Prostate gland (tissue), 2 donors: ENCODE measurements around the gene CDH22. TPM values are rescaled to one million over a fixed set of nuclear protein-coding genes. Genes with fewer than 3 reads are reported as not detected.

ENCODE experiments used
- DNase-seq: peaks from one replicate; pipeline ENCODE4 v3.0.0-alpha.2; 2019; ENCODE audit warnings: low spot score
- H3K27ac ChIP-seq, 2 donors: fragments of 200-600 bp; sonication (generic); 2 replicates each; pipeline ENCODE4 v1.5.1; 2017 to 2019
- H3K27me3 ChIP-seq: fragments of 200-600 bp; sonication (generic); replicated peaks from 2 replicates; pipeline ENCODE4 v1.5.1; 2019; ENCODE audit not compliant: insufficient read depth
- H3K36me3 ChIP-seq, 2 donors: fragments of 200-600 bp; sonication (generic); 1 replicate in 1 of 2; 2 replicates in 1 of 2; pipeline versions ENCODE4 v1.5.1 to v1.8.1; 2017 to 2019
- H3K4me1 ChIP-seq: fragments of 200-600 bp; sonication (generic); replicated peaks from 2 replicates; pipeline ENCODE4 v1.5.1; 2019
- H3K4me3 ChIP-seq, 2 donors: fragments of 200-600 bp; sonication (generic); 2 replicates each; pipeline ENCODE4 v1.5.1; 2017 to 2019
- H3K9me3 ChIP-seq: fragments of 200-600 bp; sonication (generic); 2 replicates; pipeline ENCODE4 v1.5.1; 2017
- POLR2A ChIP-seq: fragments of 450-650 bp; IDR thresholded peaks from one replicate; pipeline ENCODE4 v1.6.1; 2016; ENCODE audit warnings: antibody characterized with exemption, mild to moderate bottlenecking
- POLR2AphosphoS5 ChIP-seq: sonication (generic); formaldehyde crosslinking; IDR thresholded peaks from one replicate; pipeline ENCODE4 v1.6.1; 2017; ENCODE audit warnings: antibody characterized with exemption
- WGBS: methylation state at CpG from one replicate; pipeline ENCODE4 v1.1.5; 2018; 5-methylcytosine and 5-hydroxymethylcytosine counted together
- intact Hi-C: fragments of 100-400 bp; cut with DNase I; formaldehyde crosslinking; loops from one replicate; pipeline ENCODE4 v1.14.2; 2022
- total RNA-seq, 2 donors: library from RNA; depleted of rRNA; stranded (reverse); fragments of >200 nt; gene quantifications; one replicate each; pipeline ENCODE4 v1.1.0, GENCODE V29; 2016
- TF ChIP-seq, protein P1 (sequence below), 4 experiments: fragments of 200-600 bp in 2 of 4; fragments of 450-650 bp in 2 of 4; sonication (generic) in 2 of 4; IDR thresholded peaks; 1 replicate in 3 of 4; 2 replicates in 1 of 4; pipeline ENCODE4 v1.5.1; 2016 to 2019; ENCODE audit warnings: antibody characterized with exemption in 4 of 4, mild to moderate bottlenecking in 2 of 4, moderate library complexity in 2 of 4

Gene CDH22
- total RNA-seq, 2 donors from 2014 or later: 1.9 to 3.3 TPM

DNA sequence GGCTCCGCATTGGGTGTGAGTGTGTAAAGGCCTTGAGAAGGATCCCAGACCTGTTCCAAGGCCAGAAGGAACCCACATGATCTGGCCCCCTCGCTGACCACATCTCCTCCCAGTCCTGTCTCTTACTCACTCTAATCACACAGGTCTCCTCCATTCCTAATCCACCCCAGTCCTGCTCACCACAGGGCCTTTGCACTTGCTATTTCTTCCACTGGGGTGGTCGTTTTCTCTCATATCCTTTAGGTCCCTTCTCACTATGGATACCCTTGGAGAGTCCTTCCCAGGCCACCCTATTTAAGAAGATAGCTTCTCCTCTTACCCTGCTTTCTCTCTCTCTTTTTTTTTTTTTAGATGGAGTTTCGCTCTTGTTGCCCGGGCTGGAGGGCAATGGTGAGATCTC, 124.5 kb downstream of the CDH22 start:
- Histone ChIP-seq H3K4me3 (no peak overlapping the region), H3K4me1 (no peaks in the 10 kb centered on the region), H3K27ac (no peak overlapping the region), H3K9me3 (no peaks in the 10 kb centered on the region), H3K27me3 (no peaks in the 10 kb centered on the region), H3K36me3 (no peaks in the 10 kb centered on the region)
- no peak for TF ChIP-seq POLR2AphosphoS5
- TF ChIP-seq POLR2A: no peak
- TF ChIP-seq, protein P1, sequence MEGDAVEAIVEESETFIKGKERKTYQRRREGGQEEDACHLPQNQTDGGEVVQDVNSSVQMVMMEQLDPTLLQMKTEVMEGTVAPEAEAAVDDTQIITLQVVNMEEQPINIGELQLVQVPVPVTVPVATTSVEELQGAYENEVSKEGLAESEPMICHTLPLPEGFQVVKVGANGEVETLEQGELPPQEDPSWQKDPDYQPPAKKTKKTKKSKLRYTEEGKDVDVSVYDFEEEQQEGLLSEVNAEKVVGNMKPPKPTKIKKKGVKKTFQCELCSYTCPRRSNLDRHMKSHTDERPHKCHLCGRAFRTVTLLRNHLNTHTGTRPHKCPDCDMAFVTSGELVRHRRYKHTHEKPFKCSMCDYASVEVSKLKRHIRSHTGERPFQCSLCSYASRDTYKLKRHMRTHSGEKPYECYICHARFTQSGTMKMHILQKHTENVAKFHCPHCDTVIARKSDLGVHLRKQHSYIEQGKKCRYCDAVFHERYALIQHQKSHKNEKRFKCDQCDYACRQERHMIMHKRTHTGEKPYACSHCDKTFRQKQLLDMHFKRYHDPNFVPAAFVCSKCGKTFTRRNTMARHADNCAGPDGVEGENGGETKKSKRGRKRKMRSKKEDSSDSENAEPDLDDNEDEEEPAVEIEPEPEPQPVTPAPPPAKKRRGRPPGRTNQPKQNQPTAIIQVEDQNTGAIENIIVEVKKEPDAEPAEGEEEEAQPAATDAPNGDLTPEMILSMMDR (IDR thresholded peaks at IDR 0.05): no peak
- intact Hi-C loops: no loop called here
- 78% methylated on average over 5 of the region's 5 CpGs for WGBS
- no peak for DNase-seq

DNA sequence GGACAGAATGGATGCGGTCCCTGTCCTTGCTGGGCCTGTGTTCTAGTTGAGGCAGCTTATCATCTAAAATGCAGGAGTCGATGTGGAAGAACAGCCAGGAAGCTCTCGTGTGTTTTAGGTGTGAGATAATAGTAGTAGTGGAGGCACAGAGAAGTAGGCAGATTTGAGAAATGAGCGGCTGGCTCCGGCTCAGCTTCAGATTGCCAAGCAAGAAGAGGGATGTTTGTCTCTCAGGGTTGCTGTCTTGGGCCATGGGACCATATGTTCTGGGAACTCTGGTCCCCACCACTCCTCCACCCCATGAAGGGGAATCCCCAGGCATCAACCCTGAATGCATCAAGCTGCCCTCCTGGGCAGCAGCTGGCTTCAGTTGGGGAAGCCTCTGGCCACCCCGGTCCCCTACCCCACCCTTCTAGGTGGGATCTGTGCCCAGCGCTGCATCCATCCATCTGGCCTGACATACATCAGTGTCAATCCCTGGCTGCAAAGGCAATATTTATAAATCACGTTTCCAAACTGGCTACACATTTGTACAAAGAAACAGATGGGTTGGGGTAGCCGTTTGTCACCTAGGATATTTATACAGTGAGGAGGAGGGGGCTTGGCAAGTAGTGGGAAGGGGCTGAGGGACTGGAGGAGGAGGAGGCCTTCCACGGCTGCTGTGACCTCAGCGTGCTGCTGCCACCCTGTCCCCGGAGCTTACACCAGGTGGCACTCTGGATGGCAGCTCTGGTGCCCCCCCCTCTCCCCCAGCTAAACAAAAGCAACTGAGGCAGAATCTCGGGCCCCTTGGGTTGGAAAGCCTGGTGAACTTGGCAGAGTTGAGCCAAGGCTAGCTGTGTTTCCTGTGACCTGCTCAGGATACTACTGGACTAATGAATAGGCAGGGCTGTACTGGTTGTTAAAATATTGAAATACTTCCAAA, 125.8 kb downstream of the CDH22 start:
- H3K36me3 ChIP-seq: no peaks in the 10 kb centered on the region
- H3K27me3 ChIP-seq: no peaks in the 10 kb centered on the region
- no peak overlapping the region for H3K4me3 ChIP-seq
- H3K4me1 ChIP-seq: no peaks in the 10 kb centered on the region
- no peak for DNase-seq
- WGBS: 66% methylated on average over 13 of the region's 13 CpGs
- intact Hi-C loops: no loop called here
- H3K27ac ChIP-seq: no peak overlapping the region
- no peaks in the 10 kb centered on the region for H3K9me3 ChIP-seq
- TF ChIP-seq POLR2AphosphoS5 (no peak), POLR2A (no peak)
- TF ChIP-seq, protein P1 (IDR thresholded peaks at IDR 0.05): no peak

DNA sequence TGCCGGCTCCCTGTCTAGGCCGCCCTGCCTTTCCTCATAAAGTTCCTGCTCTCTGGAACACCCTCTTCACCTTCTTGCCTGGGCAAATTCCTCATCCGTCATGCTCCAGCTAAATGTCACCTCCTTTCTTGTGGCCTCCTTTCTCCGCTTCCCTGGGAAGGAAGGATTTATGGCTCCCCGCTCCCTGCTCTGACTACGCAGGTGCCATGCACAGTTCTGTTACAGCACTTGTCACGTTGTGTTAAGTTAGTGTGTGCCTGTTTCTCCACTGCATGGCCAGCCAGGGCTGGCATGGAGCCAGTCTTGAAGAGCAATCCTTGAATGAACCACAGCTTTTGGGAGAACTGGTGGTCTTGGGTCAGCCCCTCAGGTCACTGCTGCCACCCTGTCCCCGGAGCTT, 128.4 kb downstream of the CDH22 start:
- no peak overlapping the region for H3K4me3 ChIP-seq
- H3K27me3 ChIP-seq: no peaks in the 10 kb centered on the region
- WGBS: 32% methylated on average over 8 of the region's 8 CpGs
- no peak overlapping the region for H3K27ac ChIP-seq
- no peak for DNase-seq
- H3K9me3 ChIP-seq: no peaks in the 10 kb centered on the region
- TF ChIP-seq, protein P1 (IDR thresholded peaks at IDR 0.05): no peak
- no peaks in the 10 kb centered on the region for H3K4me1 ChIP-seq
- H3K36me3 ChIP-seq: no peaks in the 10 kb centered on the region
- intact Hi-C loops: no loop called here

DNA sequence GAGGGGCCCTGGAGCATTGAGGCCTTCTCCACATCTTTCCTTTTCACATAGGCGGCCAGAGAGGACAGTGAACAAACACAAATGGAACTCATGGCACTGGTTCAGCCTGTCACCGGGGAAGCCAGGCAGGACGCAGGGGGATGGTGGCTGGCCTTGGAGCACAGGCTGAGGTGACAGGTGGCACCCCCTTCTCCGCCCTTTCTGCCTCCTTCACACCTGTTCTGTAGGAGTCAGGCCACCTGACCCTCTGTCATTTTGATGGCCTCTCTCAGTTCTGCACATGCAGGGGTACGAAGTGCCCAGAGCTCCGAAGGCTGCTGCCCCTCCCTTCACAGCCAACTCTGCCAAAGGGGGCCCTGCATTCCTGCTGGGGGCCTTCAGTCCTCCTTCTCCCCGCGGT, 129.4 kb downstream of the CDH22 start:
- Histone ChIP-seq H3K36me3 (no peaks in the 10 kb centered on the region), H3K9me3 (no peaks in the 10 kb centered on the region), H3K4me3 (no peak overlapping the region), H3K4me1 (no peaks in the 10 kb centered on the region), H3K27me3 (no peaks in the 10 kb centered on the region), H3K27ac (no peak overlapping the region)
- intact Hi-C loops: no loop called here
- TF ChIP-seq POLR2A (no peak), POLR2AphosphoS5 (no peak)
- TF ChIP-seq, protein P1 (IDR thresholded peaks at IDR 0.05): no peak
- WGBS: 45% methylated on average over 8 of the region's 8 CpGs
- DNase-seq: no peak

DNA sequence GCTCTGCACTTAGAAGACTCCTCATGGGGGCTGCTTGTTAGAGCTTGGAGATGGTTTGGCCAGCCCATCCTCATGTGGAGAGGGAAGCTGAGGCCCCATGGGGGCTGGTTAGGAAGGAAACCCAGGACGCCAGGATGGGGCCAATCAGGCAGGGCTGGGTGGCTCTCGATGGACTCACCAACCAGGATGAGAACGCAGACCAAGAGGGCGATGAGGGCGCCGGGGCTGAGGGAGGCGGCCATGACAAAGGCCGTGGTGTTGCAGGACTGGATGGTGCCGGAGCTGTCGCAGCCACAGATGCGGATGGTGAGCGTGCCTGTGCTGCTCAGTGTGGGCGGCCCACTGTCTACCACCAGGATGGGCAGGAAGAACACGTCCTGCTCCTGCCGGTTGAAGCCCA, 130.5 kb downstream of the CDH22 start:
- no peaks in the 10 kb centered on the region for H3K27me3 ChIP-seq
- 93% methylated on average over 15 of the region's 15 CpGs for WGBS
- no peaks in the 10 kb centered on the region for H3K36me3 ChIP-seq
- intact Hi-C loops: no loop called here
- H3K9me3 ChIP-seq: no peaks in the 10 kb centered on the region
- H3K4me3 ChIP-seq: no peak overlapping the region
- DNase-seq: no peak
- TF ChIP-seq, protein P1 (IDR thresholded peaks at IDR 0.05): no peak
- TF ChIP-seq POLR2AphosphoS5 (no peak), POLR2A (no peak)
- H3K27ac ChIP-seq: no peak overlapping the region
- H3K4me1 ChIP-seq: no peaks in the 10 kb centered on the region
